DMS 273 (cell line): ENCODE data around the gene PRKN.

Experiments
- DNase-seq: peaks from one replicate; lab custom pipeline; 2025; ENCODE audit not compliant: unreplicated experiment; lab: John Stamatoyannopoulos, UW

PRKN gene

DNA sequence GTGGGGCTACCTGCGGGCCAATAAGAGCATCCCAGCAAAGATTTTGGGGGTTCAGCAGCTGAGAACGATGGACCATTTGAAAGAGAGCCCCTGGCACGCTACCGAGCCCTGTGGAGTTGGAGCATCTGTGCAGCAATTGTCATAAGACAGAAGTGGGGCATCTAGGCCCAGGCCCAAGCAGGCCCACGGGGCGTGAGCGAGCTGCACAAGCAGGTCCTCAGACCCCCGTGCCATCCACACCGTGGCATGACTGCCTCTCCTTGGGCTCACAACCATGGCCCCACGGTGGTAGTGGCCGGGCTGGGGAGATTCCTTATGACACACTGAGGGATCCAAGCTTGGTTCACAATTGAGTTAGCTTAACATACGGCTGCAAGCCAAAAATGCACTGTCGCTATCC, 1350.5 kb downstream of the PRKN start:
- DNase-seq: no peak

DNA sequence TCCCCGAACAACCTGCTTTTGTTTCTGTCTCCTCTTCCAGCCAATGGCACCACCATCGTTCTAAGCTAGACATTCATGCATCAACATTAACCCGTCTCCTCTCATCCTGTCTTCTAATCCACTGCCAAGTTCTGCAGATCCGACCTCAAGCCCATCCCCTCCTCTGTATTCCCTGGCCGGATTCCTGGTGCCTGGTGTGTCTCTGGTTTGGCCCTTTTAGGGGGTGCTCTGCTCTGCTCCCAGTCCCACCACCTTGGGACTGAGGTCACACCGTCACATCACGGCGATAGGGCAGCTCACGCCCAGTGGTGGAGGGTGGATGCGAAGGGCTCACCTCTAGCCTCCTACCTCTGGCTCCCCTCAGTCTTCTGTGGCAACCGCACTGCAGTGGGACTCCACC, 1351.2 kb downstream of the PRKN start:
- no peak for DNase-seq

DNA sequence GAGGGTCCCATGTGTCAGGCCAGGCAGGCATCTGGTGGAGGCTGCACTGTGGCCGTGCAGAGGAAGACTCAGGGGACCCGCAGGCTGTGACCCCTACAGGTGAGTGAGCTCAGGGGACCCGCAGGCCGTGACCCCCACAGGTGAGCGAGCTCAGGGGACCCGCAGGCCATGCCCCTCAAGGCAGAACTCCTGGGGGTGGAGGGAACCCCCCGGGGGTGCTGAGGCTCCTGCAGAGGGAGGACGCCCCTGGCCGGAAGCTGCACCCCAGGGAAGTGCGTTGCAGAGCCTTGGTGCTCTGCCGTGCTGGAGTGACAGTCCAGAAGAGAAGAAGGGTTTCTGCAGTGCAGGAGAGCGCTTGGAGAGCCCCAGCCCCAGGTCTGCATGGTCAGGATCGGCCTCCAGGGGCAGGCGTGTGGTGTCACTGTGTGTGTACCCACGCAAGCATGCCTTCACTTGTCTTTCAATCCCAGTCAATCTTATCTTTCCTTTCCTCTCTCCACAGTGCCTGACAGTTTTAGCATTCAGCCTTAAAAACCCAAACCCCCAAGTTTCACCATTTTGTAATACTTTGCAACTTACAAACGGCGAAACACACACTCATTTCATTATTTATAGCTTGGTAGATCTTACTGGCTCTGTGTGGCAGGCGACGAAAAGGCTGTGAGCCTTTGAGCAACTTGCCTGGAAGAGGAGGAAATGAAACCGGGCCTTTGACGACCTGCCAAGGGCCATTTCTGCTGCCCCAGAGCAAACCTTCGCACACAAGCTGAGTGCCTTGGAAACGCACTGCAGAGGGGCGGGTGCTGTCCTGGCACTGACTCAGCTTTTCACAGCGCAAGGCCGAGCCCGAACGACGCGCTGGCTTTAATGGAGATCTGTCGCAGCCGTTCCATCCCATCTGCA, 1352.3 kb downstream of the PRKN start:
- peak; percentile 79 for DNase-seq

DNA sequence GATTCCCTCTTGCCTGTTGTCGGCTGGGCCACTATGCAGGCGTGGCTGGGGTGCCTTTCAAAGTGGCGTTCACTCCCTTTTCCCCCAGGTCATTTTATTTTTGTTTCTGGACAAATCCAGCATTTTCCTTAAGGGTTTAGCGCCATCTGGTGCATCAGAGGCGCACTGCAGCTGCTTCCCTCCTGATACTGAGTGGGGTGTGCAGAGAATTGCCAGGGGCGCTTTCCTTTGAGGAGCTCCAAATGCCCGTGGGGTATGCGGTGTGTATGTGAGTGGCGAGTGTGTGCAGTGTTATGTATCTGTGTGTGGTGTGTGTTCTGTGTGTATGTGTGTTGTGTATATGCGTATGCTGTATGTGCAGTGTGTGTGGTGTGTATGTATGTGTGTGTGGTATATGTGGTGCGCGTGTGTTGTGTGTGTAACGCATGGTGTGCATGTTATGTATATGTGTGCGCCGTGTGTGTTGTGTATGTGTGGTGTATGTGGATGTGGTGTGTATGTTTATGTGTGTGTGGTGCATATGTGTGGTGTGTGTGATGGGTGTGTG, 1353.6 kb downstream of the PRKN start:
- DNase-seq: peak; percentile 91

DNA sequence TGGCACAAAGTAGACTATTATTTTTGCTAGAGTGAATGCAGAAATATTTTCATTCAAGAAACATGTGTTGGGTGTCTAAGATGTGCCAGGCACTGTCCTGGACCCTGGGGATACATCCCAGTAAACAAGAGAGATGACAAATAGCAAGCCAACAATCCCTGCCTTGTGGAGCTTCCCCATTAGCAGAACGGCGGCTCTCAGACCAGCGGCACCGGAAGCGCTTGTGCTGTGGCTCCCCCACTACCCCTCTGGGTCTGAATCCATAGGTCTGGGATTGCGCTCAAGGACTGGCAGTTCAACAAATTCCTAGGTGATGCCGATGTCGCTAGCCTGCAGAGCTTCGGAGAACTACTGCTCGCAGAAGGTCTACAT, 1355.2 kb downstream of the PRKN start:
- DNase-seq: no peak

DNA sequence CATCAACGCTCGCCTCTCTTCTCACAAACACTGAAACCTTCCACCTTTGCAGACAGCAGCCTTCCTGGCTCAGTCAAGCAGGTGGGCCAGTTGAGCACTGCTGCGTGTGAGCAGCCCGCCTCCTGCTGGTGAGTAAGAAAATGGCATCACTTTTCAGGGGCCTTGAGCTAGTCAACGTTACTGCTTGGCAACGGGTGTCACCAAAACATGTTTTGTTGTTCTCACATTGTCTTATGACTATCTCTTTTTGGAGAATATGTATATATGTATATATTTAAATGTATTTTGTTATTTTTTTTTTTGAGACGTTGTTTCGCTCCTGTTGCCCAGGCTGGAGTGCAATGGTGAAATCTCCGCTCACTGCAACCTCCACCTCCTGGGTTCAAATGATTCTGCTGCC, 1356.7 kb downstream of the PRKN start:
- DNase-seq: peak; percentile 84

DNA sequence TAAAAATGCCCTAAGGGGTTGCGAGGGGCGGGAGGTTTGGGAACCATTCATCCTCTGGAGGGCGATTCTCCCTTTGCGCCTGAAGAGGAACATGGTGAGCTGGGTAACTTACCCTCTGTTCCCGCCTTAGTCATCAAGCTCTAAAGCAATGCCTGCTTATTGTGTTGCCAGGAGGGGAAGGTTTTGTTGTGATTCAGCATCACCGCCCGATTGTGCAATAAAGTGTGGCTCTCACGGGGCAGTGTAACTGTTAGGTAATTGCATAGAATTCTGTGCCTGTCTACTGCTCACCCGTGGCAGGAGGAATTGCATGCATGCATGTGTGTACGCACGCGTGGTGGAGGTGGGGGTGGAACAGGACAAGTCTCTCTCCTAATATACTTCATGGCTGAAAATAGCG, 1358.2 kb downstream of the PRKN start:
- DNase-seq: no peak

DNA sequence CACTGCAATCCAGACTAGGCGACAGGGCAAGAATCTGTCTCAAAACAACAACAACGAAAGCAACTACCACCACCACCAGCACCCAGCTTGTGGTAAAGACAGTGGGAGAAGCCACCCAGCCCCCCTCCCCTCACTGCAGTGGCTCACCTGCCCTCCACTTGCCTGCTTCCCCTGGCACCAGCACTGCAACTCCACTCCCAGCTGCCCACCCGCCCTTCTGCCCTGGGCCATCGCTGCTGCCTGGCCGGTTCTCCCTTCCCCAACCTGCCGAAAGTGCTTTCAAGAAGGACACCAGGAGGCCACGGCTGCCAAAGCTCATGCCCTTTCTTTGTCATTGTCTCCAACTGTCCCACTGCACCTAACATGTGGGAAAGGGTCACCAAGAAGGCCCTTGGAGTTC, 1359.1 kb downstream of the PRKN start:
- no peak for DNase-seq

DNA sequence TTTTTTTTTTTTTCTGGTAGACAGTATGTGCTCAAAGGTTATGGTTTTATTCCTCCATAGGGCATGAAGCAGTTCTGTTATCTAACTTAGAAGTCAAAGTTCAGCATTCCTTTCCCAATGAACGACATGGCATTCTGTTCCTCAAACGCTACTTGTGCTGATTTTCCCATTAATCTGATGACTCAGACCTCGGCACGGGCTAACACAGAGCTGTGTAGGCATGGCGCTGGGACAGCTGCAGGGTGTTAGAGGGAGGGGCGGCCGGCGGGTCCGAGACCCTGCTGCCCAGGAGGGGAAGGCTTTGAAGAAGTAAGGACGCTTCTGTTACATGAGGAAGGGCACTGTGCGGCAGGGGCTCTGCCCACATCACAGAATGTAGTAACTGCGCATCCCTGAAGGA, 1360.1 kb downstream of the PRKN start:
- no peak for DNase-seq

DNA sequence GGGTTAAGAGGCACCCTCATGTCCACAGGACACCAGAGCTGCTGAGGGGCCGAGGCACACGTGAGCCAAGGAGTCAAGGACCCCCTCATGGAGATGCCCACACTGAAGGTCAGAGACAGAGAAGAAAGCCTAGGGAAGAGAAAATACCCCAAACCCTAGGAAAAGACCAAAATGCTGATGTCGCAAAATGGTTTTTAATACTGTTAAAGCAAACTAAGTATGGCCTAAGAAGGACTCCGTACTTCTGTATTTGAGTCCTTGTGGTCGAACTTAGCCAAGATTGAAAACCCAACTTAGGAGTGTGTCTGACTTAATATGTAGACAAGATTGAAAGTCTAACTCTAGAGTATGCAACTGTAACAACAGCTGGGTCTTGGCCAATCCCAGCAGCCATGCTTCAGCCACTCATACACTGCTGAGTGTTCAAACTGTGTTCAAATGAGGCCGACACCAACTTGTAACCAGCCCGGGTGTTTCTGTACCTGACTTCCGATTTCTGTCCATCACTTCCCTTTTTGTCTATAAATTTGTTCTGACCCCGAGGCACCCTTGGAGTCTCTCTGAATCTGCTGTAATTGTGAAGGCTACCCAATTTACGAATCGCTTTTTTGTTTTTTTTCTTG, 1361.2 kb downstream of the PRKN start:
- no peak for DNase-seq

DNA sequence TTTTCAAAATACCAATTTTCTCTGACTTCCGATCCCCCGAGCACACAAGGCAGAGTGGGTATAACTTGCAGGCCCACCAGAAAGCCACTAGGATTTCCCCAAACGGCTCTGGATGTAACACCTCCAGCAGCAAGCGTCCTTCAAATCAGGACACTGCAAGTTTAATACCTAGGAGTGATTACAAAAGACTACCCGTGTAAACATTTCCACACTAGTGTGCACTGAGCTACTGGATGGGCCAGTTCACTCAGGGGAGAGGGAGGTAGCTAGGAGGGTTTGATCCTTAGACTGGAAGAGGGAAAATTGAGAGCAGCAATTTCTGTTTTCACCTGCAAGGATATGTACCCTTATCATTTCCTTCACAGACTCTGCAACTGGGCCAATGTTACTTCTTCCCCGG, 1361.9 kb downstream of the PRKN start:
- DNase-seq: no peak

DNA sequence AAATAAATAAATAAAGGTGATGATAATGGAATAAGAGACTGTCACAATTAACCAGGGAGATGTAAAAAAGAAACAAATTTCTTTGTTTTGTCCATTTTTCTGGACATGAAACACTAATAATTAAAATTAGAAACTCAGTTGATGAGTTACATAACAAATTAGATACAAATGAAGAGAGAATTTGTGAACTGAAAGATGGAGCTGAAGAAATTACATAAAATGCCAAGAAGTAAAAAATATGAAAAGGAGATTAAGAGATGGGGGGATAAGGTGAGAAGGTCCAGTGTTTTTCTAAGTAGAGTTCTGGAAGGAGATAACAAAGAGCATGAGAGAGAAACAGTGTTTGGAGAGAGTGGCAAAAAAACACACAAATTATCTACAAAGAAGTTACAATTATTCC, 1364.3 kb downstream of the PRKN start:
- no peak for DNase-seq

DNA sequence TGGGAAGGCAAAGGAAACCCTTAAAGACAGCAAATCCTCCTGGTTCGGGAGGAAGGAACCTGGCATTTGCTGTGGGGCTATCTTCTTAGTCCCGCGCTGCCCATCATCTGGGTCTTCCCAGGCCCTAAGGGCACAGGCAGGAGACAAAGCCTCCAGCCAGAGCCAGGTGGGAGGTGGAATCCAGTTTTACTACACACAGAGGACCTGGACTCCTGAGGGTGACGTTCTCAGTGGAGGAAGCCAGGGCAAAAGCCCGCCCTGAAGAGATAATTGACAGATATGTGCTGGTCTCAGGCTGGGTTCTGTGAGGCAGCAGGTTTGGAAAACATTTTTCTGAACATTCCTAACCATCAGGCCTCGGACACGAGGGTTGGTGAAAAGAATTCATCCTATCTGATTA, 1365.3 kb downstream of the PRKN start:
- no peak for DNase-seq

DNA sequence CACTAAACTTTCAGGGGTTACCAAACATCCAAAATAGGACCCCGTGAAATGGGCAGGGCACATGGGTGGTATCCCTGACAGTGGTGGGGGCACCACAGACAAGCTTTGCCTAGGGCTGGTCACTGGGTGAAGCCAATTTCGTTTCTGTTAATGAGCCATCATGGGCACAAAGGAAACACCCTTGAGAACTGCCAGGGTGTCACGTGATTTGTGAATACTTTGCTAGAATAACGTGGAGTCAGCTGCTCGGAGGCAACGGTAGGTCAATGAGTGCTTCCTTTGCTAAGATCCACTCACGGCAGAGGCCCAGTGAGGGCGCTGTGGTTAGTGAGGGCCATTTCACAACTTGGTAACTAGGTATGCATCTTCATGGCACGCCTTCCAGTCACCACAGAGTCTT, 1366.0 kb downstream of the PRKN start:
- DNase-seq: no peak

DNA sequence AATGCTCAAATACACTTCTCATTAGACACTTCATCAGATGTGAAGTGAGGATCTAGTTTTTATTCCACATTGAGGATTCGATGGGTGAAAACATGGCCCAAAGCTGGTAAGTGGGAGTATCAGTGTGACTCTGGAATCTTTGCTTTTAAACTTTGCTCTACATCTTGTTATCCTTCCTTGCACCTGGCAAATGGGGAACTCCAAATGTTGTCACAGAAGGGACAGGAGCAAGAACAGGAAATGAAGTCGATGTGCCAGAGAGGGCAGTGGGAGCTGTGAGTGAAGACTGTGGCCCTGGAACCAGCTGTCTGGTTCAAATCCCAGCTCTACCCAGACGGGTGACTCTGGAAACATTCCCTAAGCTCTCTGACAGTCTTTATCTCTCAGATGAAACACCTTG, 1367.0 kb downstream of the PRKN start:
- DNase-seq: no peak

DNA sequence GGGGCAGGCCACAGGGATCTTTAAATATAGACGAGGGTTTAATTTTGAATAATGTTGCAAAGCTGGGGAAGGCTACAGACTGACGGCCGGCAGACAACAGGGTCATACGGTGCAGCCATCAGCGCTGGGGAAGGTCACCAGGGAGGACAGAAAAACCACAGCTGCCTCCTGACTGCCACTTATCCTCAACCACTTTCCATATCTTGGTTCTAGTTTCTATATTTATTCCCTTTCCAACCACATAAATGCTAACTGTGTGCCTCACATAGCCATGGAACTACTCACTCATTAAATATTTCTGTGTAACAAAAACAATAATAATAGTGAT, 1368.0 kb downstream of the PRKN start:
- DNase-seq: no peak

DNA sequence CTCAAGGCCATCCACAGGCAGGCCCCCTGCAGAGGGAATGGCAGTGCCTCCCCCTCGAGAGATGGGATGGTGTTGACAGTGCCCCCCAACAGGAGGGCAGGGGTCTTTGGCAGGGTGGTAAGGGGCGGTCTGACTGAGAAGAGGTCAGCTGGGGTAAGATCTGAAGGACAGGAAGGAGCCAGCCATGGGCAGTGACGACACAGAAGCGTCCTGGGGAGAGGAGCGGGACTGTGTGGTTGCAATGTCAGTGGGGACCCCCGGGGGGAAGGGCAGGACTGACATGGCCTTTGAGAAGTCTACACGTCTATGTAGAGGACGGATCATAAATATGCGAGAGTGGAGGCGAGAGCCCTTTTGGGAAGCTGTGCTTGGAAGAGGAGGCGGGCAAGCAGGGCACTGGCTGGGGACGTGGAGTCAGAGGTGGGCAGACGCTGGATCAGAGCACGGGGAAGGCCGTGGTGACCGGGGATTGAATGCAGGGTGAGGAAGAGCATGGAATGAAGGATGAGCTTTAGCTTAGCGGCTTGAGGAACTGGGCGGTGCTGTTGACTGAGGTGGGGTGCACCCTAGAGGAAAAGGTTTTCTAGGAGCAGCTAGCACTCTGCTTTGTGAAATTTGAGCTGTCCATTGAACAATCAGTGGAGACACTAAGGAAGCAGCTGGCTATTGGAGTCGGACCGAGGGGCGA, 1371.3 kb downstream of the PRKN start:
- DNase-seq: no peak

DNA sequence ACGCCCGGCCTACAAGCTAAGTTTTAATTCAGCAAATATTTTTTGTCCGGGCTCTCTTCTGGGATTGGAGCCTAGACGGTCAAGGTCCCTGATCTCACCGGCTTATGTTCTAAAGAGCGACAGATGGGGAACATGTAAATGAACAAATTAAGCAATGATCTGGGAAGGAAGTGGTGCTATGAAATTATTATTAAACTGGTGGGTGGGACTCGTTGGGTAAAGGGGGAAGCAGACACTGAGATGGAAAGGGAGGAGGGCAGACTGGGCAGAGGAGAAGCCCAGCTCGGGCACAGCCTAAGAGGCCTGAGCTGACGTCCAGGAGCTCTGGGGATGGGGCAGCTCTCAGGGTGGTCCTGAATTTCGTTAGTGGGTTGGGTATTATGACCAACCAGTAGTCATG, 1371.9 kb downstream of the PRKN start:
- peak; percentile 72 for DNase-seq

DNA sequence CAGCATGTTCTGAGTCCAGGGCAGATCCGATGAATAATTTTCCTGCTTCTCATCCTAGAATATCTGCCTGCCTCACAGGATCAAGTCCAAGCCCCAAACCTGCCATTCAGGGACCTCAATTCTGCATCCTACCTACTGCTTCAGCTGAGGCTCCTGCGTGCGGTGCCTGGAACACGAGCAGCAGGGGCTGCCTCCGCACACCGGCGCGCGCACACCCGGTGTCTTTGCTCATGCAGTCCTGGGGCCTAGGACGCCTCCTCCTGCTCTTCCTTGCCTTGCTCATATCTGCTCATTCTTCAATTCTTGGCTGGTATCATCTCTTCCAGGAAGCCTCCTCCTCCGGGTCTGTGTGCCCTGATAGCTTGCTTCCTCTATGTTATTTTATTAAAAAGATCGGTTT, 1372.6 kb downstream of the PRKN start:
- DNase-seq: no peak

DNA sequence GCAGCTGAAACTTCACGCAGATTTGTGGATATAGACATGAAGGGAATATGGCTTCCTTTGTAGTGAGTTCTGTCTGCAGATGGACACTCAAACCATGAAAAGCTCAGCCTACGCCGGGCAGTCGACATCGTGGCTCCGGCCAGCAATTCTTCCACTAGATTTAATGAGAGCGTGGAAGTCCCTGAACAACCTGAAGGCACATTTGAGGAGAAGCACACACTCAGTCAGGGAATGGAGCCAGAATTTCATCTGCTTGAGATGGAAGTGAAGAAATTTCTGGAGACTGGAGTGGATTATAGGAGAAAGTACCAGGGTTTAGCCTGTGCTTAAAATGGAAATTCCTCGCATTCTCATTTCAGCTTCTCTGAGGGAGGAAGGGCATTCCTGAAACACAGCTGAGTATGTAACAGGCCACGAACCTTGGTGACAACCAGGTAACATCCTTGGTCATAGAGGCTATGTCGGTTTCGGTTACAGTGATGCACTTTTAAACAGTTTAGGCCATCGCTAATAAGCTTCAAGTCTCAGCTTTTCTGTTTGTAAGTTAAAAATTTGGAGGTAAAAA, 1373.2 kb downstream of the PRKN start:
- DNase-seq: no peak

DNA sequence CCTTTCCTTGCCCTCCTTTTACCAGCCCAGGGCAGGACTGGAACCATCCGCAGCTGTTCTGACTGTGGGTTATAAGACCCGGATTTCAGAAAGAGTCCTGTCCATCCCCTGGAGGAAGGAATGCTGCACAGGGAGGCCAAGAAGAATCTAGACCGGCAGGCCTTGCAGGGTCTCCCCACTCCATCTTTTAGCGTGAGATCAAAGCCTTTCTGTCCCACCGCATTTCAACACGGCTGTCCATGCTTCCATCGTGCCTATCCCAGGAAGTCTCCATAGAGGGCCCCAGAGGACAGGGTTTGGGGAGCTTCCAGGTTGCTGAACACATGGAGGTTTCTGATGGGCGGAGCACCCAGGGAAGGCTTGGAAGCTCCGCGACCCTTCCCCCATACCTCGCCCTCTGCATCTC, 1374.4 kb downstream of the PRKN start:
- DNase-seq: peak; percentile 50

DNA sequence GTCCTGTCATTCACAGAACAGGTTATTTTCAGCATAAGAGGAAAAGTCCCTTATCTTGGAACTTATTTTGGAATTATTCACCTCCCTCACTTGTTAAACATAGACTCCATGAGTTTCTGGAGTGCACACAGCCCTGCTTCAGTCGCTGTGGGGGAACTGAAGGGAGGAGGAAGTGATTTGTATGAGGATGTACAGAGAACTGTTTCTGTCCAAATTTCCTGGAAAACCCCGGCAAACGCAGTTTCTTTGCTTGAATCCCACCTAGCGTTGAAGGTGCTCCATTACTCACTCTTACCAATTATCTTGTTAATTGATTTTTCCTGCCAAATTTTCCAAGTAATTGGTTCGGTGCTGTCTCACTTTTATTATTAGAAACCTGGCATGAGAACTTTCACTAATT, 1375.7 kb downstream of the PRKN start:
- DNase-seq: no peak
